GM12801 (cell line): ENCODE measurements around the gene NRL.

ENCODE experiments used
- TF ChIP-seq, protein P1 (sequence below): IDR thresholded peaks from one replicate; pipeline ENCODE4 v1.5.1; 2011; ENCODE audit warnings: control low read depth; ENCODE audit not compliant: insufficient read length; ENCODE audit errors: extremely low read depth

Gene NRL

GRCh38 chr14:24057867-24058259 is 56.9 kb downstream of the NRL start:
- TF ChIP-seq, protein P1, sequence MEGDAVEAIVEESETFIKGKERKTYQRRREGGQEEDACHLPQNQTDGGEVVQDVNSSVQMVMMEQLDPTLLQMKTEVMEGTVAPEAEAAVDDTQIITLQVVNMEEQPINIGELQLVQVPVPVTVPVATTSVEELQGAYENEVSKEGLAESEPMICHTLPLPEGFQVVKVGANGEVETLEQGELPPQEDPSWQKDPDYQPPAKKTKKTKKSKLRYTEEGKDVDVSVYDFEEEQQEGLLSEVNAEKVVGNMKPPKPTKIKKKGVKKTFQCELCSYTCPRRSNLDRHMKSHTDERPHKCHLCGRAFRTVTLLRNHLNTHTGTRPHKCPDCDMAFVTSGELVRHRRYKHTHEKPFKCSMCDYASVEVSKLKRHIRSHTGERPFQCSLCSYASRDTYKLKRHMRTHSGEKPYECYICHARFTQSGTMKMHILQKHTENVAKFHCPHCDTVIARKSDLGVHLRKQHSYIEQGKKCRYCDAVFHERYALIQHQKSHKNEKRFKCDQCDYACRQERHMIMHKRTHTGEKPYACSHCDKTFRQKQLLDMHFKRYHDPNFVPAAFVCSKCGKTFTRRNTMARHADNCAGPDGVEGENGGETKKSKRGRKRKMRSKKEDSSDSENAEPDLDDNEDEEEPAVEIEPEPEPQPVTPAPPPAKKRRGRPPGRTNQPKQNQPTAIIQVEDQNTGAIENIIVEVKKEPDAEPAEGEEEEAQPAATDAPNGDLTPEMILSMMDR = no peak

DNA sequence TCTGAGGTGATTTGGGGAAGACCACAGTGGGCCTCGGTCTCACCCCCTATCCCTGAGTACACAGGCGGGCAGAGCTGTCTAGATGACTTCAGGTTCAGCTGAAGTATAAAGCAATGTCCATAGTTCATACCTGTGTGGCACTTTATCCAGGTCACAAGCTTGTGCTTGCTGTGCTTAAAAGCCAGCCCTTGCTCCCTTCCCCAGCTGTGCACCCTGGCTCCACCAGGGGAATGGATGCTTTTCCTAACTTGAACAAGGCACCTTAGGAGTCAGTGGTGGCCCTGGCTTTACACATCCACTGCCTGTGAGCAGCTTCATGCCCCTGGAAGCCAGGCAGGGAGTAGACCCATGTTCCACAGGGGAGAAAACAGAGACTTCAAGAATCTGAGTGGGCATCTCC is 57.5 kb downstream of the NRL start:
- TF ChIP-seq, protein P1 = no peak

DNA sequence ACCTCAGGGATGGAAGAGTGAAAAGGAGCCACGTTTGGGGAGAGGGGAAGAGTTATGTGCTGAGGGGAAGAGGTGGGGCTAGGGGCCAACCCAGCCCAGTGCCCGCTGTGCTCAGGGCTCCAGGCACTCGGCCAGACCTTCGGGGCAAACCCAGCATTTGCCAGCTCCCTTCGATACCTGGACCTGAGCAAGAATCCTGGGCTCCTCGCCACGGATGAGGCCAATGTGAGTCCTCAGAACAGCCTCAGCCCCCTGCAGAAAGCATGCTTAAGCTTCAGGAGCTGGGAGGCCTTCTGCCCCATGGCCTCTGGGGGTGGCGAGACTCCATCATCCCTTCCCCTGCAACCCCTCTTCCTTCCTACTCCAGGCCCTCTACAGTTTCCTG is 58.0 kb downstream of the NRL start:
- TF ChIP-seq, protein P1 = no peak

GRCh38 chr14:24055971-24056799 is 58.6 kb downstream of the NRL start:
- TF ChIP-seq, protein P1 = no peak

DNA sequence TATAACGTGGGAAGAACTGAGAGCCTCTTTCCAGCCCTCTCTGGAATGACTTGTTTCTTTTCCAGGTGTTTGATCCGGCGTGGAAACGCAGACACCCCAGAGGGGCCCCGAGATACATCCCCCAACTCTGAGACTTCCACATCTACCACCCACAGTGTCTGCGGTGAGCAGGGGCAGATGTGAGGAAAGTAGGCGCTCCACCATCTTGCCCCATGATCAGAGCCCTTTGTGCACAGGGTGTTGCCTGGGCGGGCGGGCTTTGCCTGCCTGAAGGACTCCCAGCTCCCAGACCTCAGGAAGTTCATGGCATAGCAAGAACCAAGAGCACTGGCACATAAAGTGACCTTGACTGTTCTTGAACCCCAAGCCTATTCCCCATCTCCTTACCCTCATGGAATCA is 60.1 kb downstream of the NRL start:
- TF ChIP-seq, protein P1 = no peak

- TF ChIP-seq, protein P1 = no peak
Observed at GRCh38 chr14:24054324-24054641, 60.5 kb downstream of the NRL start.

- TF ChIP-seq, protein P1 = no peak
Observed at GRCh38 chr14:24053548-24054323, 61.0 kb downstream of the NRL start.
